Right hindlimb (tissue), 1 donor: Measurements from ENCODE around the gene TFCP2L1.
A peak's percentile ranks its signal among the peaks of the same experiment; 100 is the strongest.
"Not testable (repeated sequence)": the region's sequence is repeated elsewhere in the genome, so short reads cannot be mapped to it uniquely, and the experiment has no call there.

Experiments
- DNase-seq: peaks from one replicate; pipeline ENCODE4 v3.0.0-alpha.2; 2018

TFCP2L1 gene

DNA sequence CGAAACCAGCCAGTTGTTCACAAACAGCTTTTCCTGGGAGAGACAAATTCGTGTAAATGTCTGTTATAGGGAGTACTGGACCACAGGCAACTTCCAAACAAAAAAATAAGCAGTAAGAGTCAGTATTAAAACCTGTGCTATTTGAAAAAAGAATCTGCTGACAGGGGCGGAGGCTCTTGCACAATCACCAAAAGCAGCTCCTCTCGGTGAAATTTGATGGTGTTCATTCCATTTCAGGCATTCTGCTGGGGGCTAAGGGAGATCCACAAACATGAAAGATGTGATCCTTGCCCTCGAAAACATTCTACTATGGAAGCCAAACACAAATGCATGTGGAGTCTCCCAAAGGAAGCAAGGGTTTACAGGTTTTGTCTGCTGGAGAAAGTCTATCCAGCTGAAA, 45.0 kb downstream of the TFCP2L1 start:
- DNase-seq: no peak

DNA sequence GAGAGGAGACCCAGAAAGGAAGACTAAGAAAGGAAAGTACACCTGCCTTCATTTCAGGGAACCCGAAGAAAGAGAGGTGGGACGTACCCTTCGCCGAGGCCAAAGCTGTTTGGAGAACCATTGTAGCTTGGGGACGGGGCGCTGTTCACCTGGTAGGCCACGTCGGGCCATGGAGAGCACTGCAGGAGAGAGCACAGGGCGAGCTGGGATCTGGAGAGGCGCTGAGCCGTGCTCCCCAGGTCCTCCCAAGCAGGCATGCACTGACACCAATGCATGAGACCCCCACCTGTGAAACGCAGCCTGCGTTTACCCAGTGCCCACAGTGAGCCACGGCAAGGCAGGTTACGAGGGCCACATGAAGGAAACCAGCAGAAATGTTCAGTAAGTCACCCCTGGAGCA, 45.5 kb downstream of the TFCP2L1 start:
- DNase-seq: no peak

DNA sequence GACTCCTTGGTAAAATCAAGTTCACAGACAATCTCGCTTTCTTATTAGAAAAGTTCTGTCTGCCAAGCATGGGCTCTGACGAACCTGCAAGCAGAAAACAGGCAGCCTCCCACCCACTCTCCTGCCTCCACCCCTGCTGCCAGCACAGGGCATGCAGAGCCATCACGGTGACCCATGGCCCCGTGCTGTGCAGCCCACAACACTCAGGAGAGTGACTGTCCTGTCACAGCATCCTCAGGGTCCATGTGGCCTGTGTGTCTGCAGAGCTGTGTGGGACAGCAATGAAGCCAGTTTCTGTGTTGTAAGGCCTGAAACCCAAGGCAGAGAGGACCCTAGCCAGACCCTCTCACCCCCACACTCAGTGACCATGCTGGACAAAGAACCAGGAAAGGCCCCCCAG, 46.2 kb downstream of the TFCP2L1 start:
- no peak for DNase-seq

DNA sequence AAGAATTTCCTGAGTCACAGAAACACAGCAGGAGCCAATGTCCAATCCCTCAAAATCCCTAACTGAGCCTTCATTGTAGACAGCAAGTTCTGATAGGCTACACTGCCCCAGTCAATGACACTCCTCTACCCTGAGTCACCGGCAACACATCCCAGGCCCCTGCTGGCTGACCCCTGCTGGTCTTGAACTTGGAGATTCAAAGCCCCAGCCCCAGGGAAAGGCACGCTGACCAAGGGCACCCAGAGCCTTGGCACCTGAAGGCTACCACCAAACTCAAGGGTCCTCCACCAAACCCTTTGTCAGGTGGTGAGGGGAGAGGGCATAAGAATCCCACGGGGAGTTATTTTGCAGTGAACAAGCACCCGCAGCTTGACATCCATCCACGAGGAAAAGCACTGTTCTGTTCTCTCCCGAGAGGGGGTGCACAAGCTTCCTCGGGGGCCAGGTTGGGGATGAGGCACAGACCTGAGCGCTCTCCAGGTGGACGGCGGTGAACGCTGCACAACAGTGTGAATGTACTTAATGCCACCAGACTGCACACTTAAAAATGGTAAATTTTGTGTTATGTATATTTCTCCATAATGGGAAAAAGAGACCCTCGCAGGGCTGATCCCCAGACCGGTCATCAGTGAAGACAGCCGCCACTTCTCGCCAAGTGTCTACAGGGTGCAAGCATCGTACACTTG, 46.9 kb downstream of the TFCP2L1 start:
- DNase-seq: no peak

DNA sequence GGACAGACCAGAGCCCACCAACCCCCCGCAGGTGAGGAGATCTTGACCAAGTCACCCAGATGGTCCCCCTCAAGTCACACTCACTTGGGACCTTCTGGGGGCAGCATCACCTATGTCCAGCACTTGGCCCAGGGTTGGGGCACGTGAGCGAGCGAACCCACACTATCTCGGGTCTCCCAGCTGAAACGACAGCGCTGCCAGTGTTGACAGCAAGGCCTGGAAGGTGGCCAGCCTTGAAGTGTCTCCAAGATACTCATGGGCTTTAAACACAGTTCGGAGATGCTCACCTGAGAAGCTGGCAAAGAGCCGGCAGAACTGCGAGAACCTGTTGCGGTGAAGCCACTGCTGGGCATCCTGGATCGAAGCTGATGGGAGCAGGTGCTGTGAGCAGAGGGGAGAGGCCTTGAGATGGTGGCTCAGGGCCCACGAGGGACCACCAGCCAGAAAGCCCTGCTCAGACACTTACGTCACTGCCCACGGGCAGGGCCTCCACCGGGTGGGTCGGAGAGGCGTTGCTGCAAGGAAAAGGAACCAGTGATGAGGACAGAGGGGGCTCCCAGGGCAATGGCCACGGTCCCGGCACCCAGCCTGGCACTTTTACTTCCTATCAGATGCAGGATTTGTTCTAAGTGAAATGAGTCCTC, 47.5 kb downstream of the TFCP2L1 start:
- no peak for DNase-seq

DNA sequence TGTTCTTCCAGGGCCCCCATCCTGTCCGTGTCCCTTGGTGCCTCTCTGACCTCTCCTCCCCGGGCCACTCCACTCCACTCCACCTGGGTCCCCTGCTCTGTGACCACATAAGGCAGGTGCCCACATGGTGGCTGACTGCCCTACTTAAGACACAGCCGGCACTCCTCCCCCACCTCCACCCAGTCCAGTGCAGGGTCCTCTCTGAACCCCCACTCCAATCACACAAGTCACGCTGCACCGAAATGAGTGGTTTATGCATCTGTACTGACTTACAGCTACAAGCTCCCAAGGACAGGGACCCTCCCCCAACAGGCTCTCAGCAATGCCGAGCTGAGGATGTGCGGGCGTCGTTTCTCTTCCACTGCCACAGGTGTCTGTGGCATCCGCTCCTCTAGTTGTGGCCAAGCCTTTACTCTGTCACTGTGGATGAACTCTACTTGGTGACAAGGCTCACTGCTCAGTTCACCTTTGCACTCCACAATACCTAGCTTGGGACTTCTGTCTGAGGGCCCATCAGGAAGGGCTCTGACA, 48.3 kb downstream of the TFCP2L1 start:
- DNase-seq: no peak

DNA sequence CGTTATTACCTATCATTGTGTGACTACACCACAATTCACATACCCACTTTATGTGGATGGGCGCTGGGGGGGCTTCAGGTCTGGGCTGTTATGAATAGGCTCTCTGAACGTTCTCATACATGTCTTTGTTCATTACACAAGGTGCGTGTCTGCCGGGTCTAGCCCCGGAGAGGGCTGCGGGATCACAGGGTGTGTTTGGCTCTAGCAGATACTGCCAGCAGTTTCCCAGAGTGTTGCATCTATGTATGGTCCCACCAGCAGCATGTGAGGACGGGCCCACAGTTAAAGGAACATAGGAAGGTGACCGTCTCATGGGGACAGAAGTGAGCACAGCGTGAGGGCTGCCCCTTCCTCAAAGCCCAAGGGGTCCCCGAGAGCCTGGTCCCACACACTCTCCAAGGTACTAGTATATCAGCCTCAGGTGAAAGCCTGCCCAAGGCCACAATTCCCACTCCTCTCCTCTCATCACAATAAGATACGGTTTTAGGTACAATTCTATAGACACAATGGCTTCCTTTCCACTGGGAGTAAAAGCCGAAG, 48.8 kb downstream of the TFCP2L1 start:
- no peak for DNase-seq

DNA sequence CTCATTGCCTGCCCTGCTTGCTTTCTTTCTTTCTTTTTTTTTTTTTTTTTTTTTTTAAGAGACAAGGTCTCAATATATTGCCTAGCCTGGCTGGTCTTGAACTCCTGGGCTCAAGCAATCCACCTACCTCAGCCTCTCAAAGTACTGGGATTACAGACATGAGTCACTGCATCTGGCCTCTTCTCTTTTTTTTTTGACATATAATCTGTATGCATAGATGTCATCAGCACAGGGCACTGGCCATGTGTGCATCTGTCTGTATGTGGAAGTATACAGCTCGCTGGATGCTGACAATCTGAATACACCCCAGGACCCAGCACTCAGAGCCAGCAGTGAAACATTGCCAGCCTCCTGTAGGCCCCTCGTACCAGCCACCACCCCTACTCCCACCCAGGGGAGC, 49.5 kb downstream of the TFCP2L1 start:
- no peak for DNase-seq

DNA sequence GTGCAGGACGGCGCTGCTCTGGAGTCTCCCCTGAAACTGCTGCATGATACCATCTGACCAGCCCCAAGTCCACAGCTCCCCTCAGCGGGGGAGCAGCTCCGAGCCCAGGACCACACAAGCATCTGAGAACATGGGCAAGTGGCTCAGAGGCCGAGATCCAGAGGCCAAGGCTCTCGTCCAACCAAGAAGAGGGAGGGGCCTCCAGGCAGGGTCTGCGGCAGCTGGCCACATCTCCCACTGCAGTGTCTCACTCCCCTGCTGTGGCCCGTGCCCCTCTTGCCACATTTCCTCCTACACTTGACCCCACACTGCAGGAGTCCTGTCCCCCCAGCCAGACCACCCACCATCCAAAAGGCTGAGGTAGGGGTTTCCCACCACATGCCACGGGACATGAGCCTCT, 50.2 kb downstream of the TFCP2L1 start:
- no peak for DNase-seq

DNA sequence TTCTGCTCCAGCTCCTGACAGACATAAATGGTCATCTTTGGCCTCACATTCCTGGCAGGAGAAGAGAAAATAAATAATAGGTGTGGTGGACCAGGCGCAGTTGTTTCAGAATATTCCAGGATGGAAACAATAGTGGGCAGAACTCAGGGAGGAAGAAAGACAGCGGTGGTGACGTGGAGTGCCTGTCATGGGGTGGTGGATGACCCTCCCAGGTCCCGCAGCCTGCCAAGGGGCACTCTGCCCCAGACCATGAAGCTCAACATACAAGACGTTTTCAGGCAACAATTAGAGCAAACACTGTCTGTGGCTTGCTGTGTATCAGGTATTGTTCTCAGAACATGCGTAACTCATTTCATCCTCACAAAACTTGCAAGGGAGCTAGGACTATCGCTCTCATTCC, 50.9 kb downstream of the TFCP2L1 start:
- DNase-seq: no peak

DNA sequence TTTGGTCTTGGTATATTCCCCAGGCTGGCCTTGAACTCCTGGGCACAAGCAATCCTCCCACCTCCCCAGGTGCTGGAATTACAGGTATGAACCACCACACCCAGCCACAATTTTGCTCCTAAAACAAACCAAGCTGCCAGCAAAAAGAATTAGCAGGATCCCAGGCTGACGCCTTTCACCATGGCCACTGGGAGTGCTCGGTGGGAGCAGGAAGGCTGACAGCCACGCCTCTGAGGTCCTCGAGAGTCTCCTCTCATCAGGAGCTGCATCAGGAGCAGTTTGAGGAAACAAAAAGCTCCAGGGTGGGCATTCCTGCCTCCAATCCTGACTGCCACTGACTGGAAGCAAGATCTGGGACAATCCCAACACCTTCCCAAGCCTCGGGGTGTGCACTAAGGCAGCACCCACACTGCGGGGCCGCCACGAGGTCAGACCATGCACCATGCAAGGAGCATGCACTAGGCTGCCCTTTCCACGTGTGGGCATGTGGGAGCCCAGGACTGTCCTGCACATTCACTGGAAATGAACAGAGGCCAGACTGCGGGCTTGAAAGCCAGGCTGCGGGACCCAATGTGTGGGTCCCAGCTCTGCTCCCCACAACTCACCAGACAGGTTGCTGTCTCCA, 51.4 kb downstream of the TFCP2L1 start:
- DNase-seq: no peak

DNA sequence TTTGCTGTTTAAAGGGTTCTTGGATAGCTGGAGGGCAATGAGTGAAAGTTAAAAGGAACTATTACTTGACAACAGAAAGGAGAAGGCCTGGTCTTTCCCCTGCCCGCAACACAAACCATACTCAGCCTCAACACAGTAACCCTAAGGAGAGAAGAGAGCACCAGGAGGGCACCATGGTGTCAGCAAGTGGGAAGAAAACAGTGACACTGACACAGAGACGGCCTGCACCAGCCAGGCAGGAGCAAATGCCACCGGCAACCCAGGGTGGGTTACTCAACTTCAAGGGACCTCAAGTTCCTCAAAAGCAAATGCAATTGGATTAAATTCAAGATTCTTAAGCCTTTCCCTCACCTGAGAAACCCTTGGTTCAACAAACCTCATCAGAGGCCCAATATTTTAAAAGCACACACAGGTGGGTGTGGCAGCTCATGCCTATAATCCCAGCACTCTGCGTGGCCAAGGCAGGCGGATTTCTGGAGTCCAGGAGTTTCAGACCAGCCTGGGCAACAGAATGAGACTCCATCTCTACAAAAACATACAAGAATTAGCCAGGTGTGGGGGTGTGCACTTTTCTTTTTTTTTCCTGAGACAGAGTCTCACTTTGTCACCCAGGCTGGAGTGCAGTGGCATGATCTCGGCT, 52.3 kb downstream of the TFCP2L1 start:
- DNase-seq: no peak

DNA sequence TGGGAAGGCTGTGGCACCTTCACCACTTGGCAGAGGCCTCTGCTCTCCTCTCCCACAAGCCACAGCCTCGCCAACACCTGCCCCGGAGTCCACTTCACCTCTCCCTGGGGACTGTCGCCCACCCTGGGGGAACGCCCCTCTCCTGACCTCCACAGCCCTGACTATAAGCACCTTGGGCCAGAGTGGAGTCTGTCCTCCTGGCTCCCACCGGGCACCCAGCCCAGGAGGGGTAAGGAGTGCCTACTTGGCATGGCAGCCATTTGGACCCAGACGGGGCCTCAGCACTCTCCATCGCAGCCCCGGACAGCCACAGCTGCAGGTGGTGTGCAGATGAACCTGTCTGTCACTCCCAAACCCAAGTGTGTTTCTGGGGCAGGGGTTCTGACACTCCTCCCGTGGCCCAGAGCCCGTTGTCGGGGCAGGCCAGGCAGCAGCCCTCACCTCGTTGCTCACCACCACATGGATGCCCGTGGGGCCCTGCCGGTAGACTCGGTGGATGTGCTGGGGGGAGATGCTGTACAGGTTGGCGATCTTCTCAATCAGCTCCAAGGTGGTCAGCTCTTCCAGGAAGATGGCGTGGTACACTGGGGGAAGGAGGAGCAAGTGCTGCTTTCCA, 53.5 kb downstream of the TFCP2L1 start:
- DNase-seq: no peak

DNA sequence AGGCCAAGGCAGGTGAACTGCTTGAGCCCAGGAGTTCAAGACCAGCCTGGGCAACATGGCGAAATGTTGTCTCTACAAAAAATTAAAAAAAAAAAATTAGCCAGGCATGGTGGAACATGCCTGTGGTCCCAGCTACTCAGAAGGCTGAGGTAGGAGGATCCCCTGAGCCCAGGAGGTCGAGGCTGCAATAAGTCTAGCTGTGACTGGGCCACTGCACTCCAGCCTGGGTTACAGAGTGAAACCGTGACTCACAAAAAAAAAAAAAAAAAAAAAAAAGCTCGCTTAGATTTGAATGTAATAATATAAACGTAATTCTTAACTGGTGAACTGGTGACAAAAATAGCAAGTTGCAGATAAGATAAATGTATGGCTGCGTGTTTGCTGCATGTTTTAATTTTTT, 56.5 kb downstream of the TFCP2L1 start:
- DNase-seq: no peak

DNA sequence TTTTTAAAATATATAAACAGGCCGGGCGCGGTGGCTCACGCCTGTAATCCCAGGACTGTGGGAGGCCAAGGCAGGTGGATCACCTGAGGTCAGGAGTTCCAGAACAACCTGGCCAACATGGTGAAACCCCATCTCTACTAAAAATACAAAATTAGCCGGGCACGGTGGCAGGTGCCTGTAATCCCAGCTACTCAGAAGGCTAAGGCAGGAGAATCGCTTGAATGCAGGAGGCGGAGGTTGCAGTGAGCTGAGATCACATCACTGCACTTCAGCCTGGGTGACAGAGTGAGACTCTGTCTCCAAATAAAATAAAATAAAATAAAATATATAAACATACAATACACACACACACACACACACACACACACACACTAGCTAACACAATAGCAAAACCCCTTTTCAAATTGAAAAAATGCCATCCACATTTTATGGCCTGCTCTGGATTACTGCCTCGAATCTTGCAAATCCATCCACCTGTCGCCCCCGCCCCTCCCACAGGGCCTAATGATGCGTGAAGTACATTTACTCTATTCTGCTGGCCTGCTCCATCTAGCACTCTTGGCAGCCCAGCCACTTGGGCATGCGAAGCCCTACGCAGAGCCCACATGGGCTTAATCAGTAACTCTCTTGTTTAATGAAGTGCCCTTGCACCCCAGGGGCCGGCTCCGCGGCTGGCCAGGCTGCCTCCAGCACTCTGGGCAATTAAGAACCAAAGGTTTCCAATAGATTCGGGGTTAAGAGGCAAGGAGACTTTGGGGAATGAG, 57.4 kb downstream of the TFCP2L1 start:
- peak; percentile 73 for DNase-seq

DNA sequence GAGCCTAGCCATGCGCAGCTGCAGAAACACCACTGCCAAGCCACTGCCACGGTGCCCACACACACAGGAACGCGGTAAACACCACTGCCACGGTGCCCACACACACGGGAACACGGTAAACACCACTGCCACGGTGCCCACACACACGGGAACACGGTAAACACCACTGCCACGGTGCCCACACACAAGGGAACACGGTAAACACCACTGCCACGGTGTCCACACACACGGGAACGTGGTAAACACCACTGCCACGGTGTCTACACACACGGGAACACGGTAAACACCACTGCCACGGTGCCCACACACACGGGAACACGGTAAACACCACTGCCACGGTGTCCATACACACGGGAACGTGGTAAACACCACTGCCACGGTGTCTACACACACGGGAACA, 59.3 kb downstream of the TFCP2L1 start:
- DNase-seq: not testable (repeated sequence)

DNA sequence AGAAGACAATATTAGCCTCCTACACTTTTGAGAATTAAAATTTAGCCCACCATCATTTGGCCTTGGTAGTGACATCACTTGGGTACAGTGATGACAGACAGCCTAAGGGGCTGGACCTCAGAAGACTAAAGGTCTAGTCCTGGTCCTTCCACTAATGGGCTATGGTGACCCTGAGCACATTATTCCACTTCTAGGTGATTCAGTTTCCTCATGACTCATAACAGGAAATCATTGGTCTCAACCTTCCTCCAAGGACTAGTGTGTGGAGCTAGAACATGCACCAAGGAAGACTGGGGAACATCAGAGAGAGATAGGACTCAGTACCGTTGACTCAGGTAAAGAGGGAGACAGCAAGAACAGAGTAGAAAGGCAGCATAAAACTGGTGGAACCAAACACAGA, 64.0 kb downstream of the TFCP2L1 start:
- no peak for DNase-seq

DNA sequence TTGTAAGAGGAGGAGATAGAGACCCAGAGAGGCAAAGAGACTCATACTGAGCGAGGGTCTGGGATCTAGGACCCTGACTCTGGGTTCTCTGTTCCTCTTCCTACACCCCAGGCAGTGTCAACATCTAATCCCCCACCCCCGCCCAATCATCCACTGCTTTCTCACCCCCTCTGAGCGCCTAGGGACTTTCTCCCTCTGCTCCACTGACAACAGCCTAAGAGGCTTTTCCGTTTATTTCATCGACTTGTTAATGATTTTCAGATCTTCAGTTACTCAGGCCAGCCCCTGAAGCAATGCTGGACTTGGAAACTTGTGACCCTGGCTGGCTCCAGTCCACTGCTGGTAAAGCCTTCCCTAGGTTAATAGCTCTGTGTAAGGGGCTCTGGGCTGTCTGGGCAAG, 65.1 kb downstream of the TFCP2L1 start:
- no peak for DNase-seq

DNA sequence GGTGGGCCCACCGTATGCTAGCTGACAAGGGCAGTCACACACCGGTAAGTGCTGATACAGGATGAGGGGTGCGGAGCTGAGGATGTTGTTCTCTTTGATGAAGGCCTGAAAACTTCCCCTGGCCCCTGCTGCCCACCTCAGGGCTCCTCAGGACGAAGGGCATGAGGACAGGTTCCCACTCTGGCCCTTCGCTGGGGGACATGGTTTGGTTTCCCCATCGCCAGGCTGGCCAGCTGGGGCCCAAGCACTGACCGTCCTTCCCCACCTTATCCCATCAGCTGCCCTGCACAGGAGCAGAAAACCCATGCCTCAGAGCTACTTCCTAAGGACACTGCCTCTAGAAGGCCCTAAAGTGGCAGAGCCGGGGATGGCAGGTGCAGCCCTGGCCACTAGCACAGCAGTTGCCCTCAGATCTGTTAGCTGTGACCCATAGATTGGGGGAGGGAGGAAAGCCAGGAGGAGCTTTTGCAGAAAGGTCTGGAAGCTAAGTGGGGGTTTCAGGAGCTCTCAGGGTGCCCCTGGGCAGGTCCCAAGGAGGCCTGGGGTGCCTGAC, 66.5 kb downstream of the TFCP2L1 start:
- DNase-seq: no peak

DNA sequence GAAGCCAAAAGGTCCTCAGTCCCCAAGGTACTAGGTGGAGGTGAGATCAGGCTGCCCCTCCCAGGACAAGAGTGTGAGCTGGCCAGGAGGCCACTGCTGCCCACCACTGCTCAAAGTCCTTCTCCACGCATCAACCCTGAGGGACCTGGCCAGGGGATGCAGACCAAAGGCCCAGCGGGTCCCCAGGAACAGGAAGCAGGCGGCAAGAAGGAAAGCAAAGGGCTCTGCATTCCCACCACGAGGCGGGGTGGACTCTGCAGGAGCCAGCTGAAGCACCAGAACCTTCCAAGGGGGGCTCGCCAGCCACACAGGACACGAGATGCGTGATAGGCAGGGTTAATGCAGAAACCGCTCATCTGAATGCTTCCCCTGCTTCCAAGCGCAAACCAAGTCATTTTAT, 67.4 kb downstream of the TFCP2L1 start:
- no peak for DNase-seq

DNA sequence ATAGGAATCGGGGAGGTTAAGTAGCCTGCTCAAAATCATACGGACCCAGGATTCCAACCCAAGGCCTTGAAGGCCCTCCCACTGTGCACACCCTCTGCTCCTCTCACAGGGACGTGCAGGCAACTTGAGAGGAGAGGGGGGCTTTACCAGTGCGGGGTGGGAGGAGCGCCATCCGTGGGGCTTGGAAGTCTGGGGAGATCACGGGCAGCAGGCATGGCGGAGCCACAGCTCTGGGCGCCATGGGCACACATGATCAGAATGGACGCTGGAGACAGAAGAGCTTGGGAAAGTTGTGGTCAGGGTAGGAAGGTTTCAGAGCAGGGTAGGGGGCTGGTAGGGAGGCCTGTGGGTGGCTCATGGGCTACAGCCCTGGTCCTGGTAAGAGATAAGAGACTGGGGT, 70.7 kb downstream of the TFCP2L1 start:
- DNase-seq: no peak

DNA sequence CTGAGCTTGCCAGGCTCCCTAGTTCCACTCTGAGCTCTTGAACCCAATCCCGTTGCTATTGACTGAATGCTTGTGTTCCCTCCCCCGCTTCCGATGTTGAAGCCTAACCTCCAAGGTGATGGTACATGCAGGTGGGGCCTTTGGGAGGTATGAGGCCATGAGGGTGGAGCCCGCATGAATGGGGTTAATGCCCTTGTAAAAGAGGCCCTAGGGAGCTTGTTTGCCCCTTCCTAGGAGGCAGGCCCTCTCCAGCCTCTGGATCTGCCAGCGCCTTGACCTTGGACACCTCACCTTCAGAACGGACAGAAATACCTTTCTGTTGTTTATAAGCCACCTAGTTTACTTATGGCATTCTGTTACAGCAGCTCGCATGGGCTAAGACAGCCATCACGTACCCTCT, 71.6 kb downstream of the TFCP2L1 start:
- DNase-seq: no peak
